T1000 (cell line): ENCODE measurements around the gene PRUNE2.

Source experiments
- DNase-seq: peaks from one replicate; lab custom pipeline; 2025; ENCODE audit warnings: mixed read lengths; lab: John Stamatoyannopoulos, UW

The PRUNE2 gene

DNA sequence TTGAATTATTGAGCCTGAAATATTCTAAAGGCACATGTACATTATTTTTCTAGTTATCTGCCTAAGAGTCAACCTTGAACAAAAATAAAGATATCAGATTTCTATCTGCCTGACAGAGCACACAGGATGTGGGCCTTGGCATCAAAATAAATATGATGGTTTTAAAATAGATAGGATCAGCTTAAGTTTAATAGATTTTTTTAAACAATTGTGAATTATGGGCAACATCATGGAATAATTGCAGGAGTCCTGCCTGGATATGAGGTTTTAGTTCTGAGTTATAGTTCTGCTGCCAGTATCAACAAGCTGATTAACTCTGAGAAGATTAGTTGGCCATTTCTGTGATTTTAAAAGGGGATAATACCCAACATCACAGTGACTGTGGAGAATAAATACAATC lies 248.6 kb downstream of the PRUNE2 start:
- DNase-seq = no peak

DNA sequence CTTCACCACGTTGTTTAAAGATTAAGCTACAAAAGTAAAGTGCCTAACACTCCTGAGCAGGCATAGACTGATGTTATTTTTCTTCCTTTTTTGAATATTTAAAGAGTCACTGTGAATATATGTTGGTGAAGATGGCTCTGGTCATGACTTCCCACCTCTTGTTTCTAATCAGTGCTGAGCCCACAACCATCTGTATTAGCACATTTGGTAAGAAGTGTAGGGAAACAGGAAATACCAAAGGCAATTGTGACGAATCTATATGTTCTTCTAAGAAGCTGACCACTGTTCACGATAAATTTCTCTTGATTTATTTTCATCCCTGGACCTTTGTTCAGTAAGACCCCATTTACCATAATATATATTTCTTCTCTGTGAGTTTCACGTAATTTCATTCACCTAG lies 249.9 kb downstream of the PRUNE2 start:
- no peak for DNase-seq

- no peak for DNase-seq
These were observed 250.8 kb downstream of the PRUNE2 start for GRCh38 chr9:76655121-76655541.

- no peak for DNase-seq
These were observed 251.3 kb downstream of the PRUNE2 start for GRCh38 chr9:76654575-76654974.

GRCh38 chr9:76654051-76654461 lies 251.9 kb downstream of the PRUNE2 start:
- no peak for DNase-seq

DNA sequence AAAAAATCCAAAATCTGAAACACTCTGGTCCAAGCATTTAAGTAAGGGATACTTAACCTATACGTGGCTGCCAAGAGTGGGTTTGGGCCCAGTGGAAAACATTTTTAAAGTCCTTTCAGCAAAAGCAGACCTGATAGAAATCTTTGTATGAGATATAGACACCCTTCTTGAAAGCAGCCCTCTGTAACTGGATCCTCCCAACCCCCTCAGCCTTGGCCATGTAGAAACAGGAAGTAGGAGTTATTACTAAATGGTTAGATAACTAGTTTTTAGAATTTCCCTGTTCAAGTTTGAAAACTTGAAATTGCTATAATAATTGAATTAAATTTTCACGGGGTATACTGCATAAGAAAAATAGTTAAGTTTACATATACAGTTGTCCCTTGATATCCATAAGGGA lies 253.0 kb downstream of the PRUNE2 start:
- no peak for DNase-seq

GRCh38 chr9:76651119-76651705 lies 254.7 kb downstream of the PRUNE2 start:
- no peak for DNase-seq

- no peak for DNase-seq
These were observed 255.2 kb downstream of the PRUNE2 start for GRCh38 chr9:76650692-76651091.

GRCh38 chr9:76649894-76650293 lies 256.0 kb downstream of the PRUNE2 start:
- DNase-seq = no peak

DNA sequence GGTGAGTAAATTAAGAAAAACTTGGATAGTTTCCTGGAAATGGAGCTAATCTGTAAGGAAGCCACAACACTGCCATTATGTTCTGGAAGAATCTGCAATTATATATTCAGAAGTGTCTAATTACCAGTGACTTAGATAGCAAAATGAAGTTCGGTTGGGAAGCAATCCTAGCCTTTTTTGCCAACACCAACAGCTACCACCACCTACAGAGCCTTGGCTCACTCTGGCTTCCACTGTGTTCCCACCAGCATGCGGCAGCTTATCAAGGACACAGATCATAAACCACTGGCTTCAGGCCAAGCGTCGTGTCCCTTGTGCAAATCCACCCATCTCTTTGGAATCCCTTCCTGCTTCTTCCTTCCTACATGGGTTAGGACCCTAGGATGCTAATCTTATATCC lies 259.7 kb downstream of the PRUNE2 start:
- DNase-seq = no peak

DNA sequence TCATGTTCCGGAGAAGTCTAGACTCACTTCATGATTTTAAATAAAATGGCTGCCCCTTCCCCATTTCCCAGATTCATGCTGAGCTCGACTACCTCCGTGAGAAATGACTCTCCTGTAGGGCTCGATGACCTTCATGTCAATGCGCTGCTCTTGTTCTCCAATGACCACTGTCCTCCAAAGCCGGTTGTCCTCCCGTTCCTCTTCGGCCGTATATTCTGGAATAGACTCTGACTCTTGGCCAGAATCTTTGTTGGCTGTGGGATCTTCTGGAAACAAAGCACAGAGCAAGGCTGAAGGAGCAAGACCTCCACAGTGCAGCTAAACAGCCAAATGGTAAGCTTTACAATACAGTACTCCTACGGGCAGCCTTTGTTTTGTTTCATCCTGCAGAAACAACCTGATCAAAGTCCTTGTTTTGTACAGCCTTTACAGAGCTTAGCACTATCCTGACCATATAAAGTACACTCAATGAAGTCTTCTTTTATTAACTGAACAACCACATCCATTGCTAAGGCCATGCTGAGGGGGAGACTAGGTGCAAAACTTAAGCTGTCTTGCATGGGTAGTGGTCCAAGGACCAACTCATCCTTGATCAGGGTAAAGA lies 261.2 kb downstream of the PRUNE2 start:
- DNase-seq = no peak

GRCh38 chr9:76644171-76644570 lies 261.7 kb downstream of the PRUNE2 start:
- DNase-seq = no peak

DNA sequence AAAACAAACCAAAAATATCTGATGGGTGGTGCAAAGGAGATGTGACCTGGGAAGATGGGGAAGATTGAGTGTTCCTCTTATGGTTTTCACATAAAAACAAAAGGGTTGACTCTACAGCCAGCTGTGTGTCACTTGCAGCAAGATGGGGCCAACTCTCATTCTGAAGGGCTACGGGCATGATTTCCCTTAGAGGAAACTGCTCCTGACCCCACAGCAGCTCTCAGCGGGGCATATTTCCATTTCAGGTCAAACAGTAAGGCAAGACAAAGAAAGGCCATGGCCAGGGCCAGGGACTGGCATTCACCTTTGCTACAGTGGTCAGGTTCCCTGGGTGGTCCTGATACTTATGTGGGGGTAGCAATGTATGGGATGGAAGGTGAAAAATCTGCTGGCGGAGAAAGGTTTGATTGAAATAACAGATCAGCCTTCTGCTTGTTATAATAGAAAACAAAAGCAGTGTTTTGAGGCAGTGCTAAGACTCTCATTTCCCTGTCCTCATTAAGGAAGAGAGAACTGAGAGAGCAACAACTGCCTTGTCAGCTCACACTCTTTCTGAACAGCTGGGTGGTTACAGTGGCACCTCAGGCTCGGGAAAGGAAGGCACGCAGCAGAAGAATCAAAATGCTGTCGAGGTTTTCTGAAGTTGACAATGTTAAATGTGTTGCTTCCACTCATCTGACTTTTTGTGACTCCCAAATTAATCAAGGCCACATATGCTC lies 262.4 kb downstream of the PRUNE2 start:
- DNase-seq = no peak

DNA sequence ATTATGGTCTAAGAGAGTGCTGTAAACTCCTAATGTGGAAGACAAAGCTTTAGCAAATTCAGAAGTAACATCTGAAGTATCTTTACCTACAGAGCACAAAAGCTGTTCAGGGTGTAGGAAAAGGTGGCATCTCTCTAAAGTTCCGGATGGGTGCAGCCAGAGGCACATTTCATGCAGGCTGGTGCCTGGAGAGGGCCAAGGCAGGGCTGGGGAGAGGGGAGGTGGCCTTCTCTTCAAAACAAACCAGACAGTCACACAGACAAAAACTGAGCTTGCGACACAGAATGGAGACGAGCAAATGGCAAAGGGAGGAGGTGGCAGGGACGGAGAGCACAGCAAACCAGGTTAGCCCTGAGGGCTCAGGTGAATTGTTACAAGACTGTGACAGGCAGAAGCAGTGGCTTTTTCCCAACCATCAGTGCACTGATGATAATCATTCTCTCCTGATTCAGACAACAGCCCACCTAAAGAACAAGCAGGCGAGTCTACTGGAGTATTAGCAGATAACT lies 263.2 kb downstream of the PRUNE2 start:
- DNase-seq = no peak

GRCh38 chr9:76642074-76642473 lies 263.8 kb downstream of the PRUNE2 start:
- no peak for DNase-seq

GRCh38 chr9:76638001-76638400 lies 267.9 kb downstream of the PRUNE2 start:
- DNase-seq = no peak

DNA sequence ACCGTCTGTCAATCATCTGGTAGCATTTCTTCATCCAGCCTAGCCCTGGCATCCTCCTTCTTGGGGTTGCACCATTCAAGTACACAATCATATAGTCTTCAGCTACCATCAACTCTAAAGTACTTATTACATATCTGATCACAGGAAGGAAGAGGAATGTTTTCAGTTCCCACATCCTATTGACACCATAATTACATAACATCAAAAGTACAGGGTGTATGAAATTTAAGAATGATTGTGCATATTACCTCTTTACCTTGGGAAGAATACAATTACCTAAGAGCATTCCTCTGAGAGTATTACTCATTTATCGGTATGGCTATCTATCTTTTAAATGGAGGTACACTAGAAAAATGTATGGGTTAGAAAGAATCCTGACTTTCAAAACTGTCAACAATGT lies 268.5 kb downstream of the PRUNE2 start:
- DNase-seq = no peak

GRCh38 chr9:76634356-76635054 lies 271.4 kb downstream of the PRUNE2 start:
- DNase-seq = no peak

- no peak for DNase-seq
These were observed 275.0 kb downstream of the PRUNE2 start for GRCh38 chr9:76630916-76631315.

GRCh38 chr9:76629205-76629990 lies 276.5 kb downstream of the PRUNE2 start:
- no peak for DNase-seq

- DNase-seq = no peak
These were observed 277.8 kb downstream of the PRUNE2 start for GRCh38 chr9:76628155-76628554.

DNA sequence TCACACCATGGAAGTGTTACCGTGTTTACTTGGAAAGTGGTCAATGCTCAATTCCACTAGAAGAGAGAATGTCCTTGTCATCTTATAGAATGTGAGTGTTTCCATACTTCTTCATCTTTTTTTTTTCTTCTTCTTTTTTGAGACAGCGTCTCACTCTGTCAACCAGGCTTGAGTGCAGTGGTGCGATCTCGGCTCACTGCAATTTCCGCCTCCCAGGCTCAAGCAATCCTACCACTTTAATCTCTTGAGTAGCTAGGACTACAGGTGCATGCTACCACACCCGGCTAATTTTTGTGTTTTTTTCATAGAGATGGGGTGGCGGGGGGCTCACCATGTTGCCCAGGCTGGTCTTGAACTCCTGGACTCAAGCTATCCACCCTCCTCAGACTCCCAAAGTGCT lies 278.9 kb downstream of the PRUNE2 start:
- no peak for DNase-seq
